GM23338 (cell line): Measurements from ENCODE around the gene OR51V1.

Experiments
- CREB1 ChIP-seq: fragments of 250-450 bp; sonication (Bioruptor Pico); IDR thresholded peaks from 2 replicates; pipeline ENCODE4 v1.5.0; 2020; ENCODE audit warnings: low read depth, mild to moderate bottlenecking, moderate library complexity
- CTCF ChIP-seq, 2 experiments: fragments of 200-600 bp in 1 of 2; sonication (generic) in 1 of 2; conservative IDR thresholded peaks; 2 replicates each; pipeline versions ENCODE4 v1.5.1 to v1.6.1; 2016 to 2017; ENCODE audit warnings: antibody characterized with exemption in 2 of 2, low read depth in 2 of 2, mild to moderate bottlenecking in 2 of 2, moderate library complexity in 1 of 2
- EZH2 ChIP-seq: fragments of 200-600 bp; sonication (generic); IDR thresholded peaks from one replicate; pipeline ENCODE4 v1.8.0; 2017; ENCODE audit warnings: antibody characterized with exemption, mild to moderate bottlenecking, low read depth; ENCODE audit not compliant: unreplicated experiment
- JUNB ChIP-seq: IDR thresholded peaks from one replicate; pipeline ENCODE4 v1.6.1; 2016; ENCODE audit warnings: antibody characterized with exemption; ENCODE audit not compliant: unreplicated experiment
- POLR2AphosphoS5 ChIP-seq: IDR thresholded peaks from 2 replicates; pipeline ENCODE4 v1.6.1; 2016; ENCODE audit warnings: antibody characterized with exemption, low read depth
- TF ChIP-seq, protein P1 (sequence below): IDR thresholded peaks from 2 replicates; pipeline ENCODE4 v1.6.1; 2016; ENCODE audit warnings: antibody characterized with exemption

GRCh38 chr11:5240056-5240455 lies 39.6 kb upstream of the OR51V1 start:
- TF ChIP-seq POLR2AphosphoS5, result no peak
- TF ChIP-seq CTCF (conservative IDR thresholded peaks at IDR 0.05; ENCODE audit: low read depth in 2 of 2), result no peak
- TF ChIP-seq EZH2, result no peak
- TF ChIP-seq, protein P1, sequence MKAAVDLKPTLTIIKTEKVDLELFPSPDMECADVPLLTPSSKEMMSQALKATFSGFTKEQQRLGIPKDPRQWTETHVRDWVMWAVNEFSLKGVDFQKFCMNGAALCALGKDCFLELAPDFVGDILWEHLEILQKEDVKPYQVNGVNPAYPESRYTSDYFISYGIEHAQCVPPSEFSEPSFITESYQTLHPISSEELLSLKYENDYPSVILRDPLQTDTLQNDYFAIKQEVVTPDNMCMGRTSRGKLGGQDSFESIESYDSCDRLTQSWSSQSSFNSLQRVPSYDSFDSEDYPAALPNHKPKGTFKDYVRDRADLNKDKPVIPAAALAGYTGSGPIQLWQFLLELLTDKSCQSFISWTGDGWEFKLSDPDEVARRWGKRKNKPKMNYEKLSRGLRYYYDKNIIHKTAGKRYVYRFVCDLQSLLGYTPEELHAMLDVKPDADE, result no peak
- TF ChIP-seq CREB1 (CRISPR knock-in tag), result no peak
- TF ChIP-seq JUNB, result no peak
